DMS114 treated with DMSO at 0.1 percent for 48 hours (cell line): ENCODE results near the gene MIER3.

Experiments used
- DNase-seq: peaks from one replicate; lab custom pipeline; 2025; ENCODE audit not compliant: unreplicated experiment; lab: John Stamatoyannopoulos, UW

The MIER3 gene

GRCh38 chr5:56961746-56962145, 9.8 kb upstream of the MIER3 start:
- no peak for DNase-seq

DNA sequence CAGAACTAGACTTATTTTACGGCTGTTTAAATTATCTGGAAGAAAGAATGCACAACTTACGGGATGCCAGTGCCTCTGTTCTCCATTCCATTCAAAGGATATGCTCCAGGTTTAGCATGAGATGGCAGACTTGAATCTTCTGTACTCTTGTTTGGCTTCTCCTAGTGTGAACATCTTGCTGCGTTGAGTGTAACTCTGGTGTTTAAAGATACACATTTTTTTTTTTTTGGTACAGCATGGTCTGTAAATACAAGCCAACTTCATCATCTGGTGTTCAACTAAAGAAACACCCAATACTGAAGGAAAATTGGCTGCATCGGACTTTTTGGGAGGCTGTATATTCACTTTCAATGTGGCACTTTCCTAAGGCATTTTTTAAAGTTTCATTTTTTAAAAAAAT, 7.4 kb upstream of the MIER3 start:
- no peak for DNase-seq

GRCh38 chr5:56958595-56958994, 6.7 kb upstream of the MIER3 start:
- no peak for DNase-seq

DNA sequence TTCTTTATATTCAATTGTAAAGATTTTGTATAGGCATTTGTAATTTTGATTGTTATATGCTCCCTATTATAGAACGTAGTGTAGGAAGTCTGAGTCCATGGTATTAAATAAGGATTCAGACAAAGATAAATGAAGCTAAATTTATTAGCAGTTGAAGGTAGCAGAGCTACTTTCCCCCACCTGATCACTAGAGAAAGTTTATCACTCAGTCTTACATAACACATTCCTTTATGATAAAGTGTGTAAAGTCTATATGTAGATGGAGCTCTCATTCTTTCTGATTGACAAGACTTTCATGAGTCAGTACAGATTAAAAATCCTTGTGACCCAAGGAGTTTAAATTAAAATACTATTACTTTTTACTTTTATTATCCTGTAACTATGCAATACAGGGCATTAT, 2.3 kb upstream of the MIER3 start:
- no peak for DNase-seq

GRCh38 chr5:56951126-56951945, 587 bp downstream of the MIER3 start:
- DNase-seq: no peak

GRCh38 chr5:56950626-56951125, 1.2 kb downstream of the MIER3 start:
- peak; percentile 23 for DNase-seq

GRCh38 chr5:56947052-56947451, 4.9 kb downstream of the MIER3 start:
- no peak for DNase-seq

- no peak for DNase-seq
These were observed 9.9 kb downstream of the MIER3 start for GRCh38 chr5:56941981-56942380.

- DNase-seq: no peak
These were observed 13.1 kb downstream of the MIER3 start for GRCh38 chr5:56938858-56939257.

DNA sequence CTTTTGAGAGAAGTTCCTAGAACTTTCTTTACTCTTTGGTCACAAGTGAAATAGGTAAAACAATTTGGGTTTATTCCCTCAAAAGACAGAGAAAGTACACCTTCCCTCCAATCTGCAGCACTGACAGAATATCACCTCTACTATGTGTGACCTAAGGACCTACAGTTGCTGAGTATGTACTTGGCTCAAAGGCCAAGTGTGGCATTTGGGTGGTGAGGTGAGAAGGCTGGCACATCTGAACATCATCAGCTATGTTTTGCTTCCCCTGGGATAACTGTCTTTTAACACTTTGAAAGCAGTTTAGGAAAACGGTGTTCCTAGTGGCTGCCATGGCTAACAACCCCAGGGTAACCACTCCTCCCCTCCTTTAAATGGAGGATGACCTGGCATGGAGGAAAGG, 17.6 kb downstream of the MIER3 start:
- no peak for DNase-seq

GRCh38 chr5:56922922-56923321, 29.0 kb downstream of the MIER3 start:
- DNase-seq: no peak

DNA sequence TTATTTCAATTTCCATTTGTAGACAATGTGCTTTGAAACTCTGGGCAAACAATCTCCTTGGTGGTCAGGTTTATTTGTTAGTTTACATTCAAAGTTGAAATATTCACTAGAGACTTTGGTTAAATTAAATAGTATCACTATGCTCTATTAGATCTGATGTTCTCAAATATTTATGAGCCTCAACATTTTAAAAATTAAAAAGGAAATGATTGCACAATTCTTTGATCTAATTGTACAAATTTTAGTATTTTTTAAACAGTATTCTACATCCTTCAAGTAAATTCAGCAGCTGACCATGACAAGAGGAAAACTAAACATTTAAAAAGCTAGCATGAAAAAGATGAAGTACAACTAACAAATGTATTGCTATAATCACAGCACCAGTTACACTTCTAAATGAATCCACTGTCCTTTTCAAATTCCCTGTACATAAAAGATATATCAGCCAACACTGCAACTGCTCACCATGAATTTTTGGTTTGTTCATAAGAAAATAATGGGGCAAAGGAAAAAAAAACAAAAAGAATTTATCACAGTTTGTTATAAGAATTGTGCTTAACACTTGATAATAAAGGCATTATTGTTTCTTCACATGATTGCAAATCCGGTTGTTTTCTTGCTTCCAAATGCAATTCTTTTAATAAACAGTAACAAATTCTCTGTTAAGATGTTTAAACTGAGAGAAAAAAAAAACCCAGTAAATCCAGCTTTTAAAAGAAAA, 31.8 kb downstream of the MIER3 start:
- no peak for DNase-seq

DNA sequence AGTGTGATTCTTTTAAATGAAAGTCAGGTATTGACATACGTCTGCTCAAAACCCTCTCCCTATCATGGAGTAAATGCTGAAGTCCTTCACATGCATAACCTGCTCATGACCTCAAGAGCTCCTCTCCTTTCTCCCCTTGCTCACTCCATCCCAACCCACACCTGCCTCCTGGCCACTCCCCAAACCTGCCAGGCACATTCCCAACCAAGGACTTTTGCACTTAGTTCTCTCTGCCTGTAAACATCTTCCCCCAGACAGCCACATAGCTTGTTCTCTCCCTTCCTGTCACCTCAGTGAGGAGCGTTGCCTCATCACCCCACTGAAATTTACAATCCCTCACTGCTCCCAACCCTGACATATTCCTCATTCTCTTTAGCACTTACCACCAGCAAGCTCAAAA, 33.9 kb downstream of the MIER3 start:
- no peak for DNase-seq

DNA sequence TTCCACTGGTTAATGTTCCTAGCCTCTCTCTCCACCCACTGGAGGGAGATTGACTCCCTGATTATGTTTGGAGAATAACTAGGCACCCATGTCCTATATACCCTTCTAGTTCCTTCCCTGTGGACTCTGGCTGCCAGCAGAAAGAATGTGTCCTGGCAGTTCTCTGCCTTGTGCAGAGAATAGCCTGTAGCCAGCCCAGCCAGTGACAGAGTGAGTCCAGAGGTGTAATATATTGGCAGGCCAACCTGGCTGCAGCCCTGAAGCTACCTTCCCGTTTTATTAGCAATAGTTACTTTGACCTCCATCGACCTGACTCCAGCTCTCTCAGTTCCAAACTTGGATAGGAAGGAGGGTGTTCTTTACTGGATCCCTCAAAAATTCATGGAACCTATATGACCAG, 34.4 kb downstream of the MIER3 start:
- DNase-seq: no peak

- DNase-seq: no peak
These were observed 37.2 kb downstream of the MIER3 start for GRCh38 chr5:56914678-56915077.

- no peak for DNase-seq
These were observed 38.2 kb downstream of the MIER3 start for GRCh38 chr5:56913766-56914165.

GRCh38 chr5:56910210-56910965, 41.5 kb downstream of the MIER3 start:
- DNase-seq: no peak

GRCh38 chr5:56909294-56910209, 42.4 kb downstream of the MIER3 start, which contains the start of gene SETD9:
SETD9 (plus strand) TSS chr5:56909596; CDS start chr5:56909646, 50 bp downstream.
- DNase-seq: peak; percentile 92

DNA sequence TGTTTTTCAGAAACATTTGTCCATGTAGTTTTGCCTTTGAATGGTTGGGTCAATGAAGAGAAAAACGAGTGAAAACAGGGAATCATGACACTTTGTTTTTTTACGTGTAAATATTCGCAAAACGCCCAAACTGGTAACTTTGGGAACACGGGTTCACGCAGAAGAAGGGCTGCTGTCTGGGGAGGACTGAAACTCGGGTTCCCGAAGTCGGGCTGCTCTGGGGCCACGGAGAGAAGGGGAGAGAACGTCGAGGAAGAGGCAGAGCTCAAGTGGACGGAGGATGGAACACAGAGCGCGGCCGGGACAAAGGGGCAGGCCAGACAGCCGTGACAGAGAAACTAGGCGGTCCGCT, 43.0 kb downstream of the MIER3 start:
- DNase-seq: peak; percentile 46

- DNase-seq: peak; percentile 25
These were observed 50.9 kb downstream of the MIER3 start for GRCh38 chr5:56900858-56901578.
